RWPE1 (cell line): ENCODE measurements around the gene RASGRF2.

Experiments used
- CTCF ChIA-PET: fragments of 350-600 bp; sonication (Branson Sonifier 250); formaldehyde crosslinking; extraction: SDS; loops from one replicate; lab custom pipeline; 2021; lab: Yijun Ruan, JAX
- POLR2A ChIA-PET: fragments of 400-600 bp; formaldehyde crosslinking; extraction: SDS; loops from one replicate; lab custom pipeline; 2020; ENCODE audit warnings: antibody characterized with exemption; ENCODE audit not compliant: low non-redundant PET; lab: Yijun Ruan, JAX
- DNase-seq: peaks from one replicate; pipeline ENCODE4 v3.0.0; 2012; ENCODE audit warnings: low spot score
- H3K27ac ChIP-seq: fragments of 450-650 bp; 2 replicates; pipeline ENCODE4 v1.5.1; 2017
- CTCF ChIP-seq: fragments of 450-650 bp; conservative IDR thresholded peaks from 2 replicates; pipeline ENCODE4 v1.5.1; 2017; ENCODE audit warnings: low read depth, mild to moderate bottlenecking

Gene RASGRF2

GRCh38 chr5:81078930-81079329 is 118.8 kb downstream of the RASGRF2 start:
- H3K27ac ChIP-seq = no peak overlapping the region
- DNase-seq = no peak
- no peak for TF ChIP-seq CTCF
- ChIA-PET CTCF (no interaction called here), POLR2A (no interaction called here)

GRCh38 chr5:81080809-81081460 is 120.8 kb downstream of the RASGRF2 start:
- no peak for TF ChIP-seq CTCF
- CTCF ChIA-PET = no interaction called here
- no peak for DNase-seq
- POLR2A ChIA-PET = no interaction called here
- no peak overlapping the region for H3K27ac ChIP-seq

GRCh38 chr5:81081461-81081835 is 121.3 kb downstream of the RASGRF2 start:
- no peak overlapping the region for H3K27ac ChIP-seq
- ChIA-PET CTCF (no interaction called here), POLR2A (no interaction called here)
- no peak for DNase-seq
- TF ChIP-seq CTCF = no peak

- CTCF ChIA-PET = no interaction called here
- no peak for TF ChIP-seq CTCF
- no peak for DNase-seq
- H3K27ac ChIP-seq = no peak overlapping the region
- POLR2A ChIA-PET = no interaction called here
These were observed 126.7 kb downstream of the RASGRF2 start for GRCh38 chr5:81086881-81087281.

GRCh38 chr5:81091199-81091598 is 131.0 kb downstream of the RASGRF2 start:
- TF ChIP-seq CTCF = no peak
- DNase-seq = no peak
- ChIA-PET POLR2A (no interaction called here), CTCF (interaction anchor here (0.5 to 1.5 kb wide), 3 partner anchors 17 to 639 kb away, joined by 3 read pairs; no protein-coding TSS in a partner anchor)
- H3K27ac ChIP-seq = no peak overlapping the region

- POLR2A ChIA-PET = no interaction called here
- CTCF ChIA-PET = no interaction called here
- TF ChIP-seq CTCF = no peak
- no peak for DNase-seq
- H3K27ac ChIP-seq = no peak overlapping the region
These were observed 133.5 kb downstream of the RASGRF2 start for GRCh38 chr5:81093536-81094196.
